A172 (cell line): ENCODE results near the gene FMN1. TPM values are rescaled to one million over a fixed set of nuclear protein-coding genes. Genes with fewer than 3 reads are reported as not detected.
"Not testable (repeated sequence)": the region's sequence is repeated elsewhere in the genome, so short reads cannot be mapped to it uniquely, and the experiment has no call there.

Experiments
- DNase-seq: peaks from one replicate; pipeline ENCODE4 v3.0.0-alpha.2; 2015; ENCODE audit warnings: low spot score
- total RNA-seq: library from RNA; depleted of rRNA; stranded (reverse); fragments of >200 nt; shearing (Covaris generic); gene quantifications from 2 replicates; pipeline ENCODE4 v1.2.3, GENCODE V29; 2014

Gene FMN1
- total RNA-seq, 1 experiment from 2014 or later = 0.95 TPM

GRCh38 chr15:33094336-33094735 is 100.2 kb downstream of the FMN1 start:
- no peak for DNase-seq

GRCh38 chr15:33093222-33093621 is 101.3 kb downstream of the FMN1 start:
- DNase-seq = no peak

- DNase-seq = no peak
Measured at GRCh38 chr15:33091983-33092693, 102.4 kb downstream of the FMN1 start.

DNA sequence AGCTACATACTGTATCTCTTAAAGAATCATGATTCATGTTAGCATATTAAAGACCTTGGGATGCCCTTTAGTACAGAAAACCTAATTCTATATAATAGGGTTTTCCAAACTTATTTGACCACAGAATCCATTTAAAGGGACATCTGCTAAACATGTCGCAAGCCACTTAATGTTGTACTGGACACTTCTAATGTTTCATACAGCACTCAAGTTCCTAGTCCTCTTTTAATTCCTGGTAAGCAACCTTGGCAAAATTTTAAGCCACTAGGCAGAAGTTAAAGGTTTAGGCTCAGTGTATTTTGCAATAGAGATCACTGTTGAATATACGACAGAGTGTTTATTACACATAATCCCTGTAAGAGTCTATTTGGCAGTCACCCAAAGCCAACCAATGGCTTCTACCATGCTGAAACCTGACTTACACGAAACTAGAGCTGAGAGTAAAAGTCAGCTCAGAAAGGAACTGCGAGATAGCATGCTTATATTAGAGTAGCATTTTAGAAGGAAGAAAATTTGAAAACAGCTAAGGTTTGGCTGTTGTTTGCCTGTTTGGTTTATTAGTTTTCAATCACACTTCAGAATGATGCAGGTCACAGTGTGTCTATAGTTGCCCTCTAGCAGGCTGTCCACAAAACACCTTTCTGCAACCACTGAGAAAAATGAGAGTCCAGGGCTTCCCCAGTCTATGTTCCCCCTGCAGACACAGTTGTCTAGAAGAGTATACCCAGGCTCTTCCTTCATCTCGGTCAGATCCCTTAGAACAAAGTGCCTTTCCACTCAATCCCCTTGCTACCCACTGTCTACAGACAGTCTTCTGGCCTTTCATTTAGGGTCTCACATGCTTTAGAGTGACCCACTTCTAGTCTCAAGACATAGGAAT is 104.4 kb downstream of the FMN1 start:
- DNase-seq = peak; percentile 26

GRCh38 chr15:33089165-33089877 is 105.2 kb downstream of the FMN1 start:
- DNase-seq = no peak

DNA sequence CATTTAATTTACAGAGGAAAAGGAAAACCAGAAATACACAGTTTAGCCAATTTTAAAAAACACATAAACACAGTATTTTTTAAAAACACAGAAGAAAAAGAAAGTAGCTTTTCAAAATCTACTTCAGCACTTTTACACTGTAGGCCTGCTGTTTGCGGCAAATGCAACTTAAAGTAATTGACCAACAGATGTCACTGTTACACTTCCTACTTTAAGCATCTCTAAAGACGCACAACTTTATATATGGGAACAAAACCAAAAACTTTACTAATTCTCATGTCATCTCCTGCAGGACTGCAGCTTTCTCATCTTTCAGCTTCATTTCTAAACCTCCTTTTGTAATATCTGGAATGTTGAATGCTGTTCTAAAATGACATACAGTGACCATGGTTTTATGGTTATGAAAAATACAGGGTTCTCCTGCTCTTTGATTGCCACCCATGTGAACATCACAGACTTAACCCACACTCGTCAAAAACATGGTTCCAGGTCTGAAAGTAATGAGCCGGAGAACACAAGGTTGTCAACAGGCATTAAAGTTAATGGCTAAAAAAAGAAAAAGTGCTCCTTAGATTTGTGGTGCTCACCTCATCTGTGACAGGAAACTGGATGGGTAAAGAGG is 107.9 kb downstream of the FMN1 start:
- peak; percentile 57 for DNase-seq

DNA sequence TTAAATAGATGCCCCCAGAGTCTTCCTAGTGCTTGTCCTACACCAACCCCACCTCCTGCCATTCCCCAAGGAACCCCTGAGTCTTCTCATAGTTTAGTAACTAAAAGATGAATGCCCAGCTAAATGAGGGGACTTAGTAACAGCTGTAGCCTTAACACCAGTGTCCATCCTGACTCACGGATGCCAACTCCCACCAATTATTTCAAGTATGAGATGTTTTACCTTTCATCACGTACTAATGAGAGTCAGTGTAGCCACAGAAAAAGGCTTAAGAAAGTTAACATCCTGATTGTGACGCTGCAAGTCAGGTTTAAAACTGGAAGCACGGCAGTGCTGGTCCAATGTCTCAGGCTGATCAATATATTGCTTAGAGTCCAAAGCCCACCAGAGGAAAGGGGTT is 109.9 kb downstream of the FMN1 start:
- DNase-seq = no peak

DNA sequence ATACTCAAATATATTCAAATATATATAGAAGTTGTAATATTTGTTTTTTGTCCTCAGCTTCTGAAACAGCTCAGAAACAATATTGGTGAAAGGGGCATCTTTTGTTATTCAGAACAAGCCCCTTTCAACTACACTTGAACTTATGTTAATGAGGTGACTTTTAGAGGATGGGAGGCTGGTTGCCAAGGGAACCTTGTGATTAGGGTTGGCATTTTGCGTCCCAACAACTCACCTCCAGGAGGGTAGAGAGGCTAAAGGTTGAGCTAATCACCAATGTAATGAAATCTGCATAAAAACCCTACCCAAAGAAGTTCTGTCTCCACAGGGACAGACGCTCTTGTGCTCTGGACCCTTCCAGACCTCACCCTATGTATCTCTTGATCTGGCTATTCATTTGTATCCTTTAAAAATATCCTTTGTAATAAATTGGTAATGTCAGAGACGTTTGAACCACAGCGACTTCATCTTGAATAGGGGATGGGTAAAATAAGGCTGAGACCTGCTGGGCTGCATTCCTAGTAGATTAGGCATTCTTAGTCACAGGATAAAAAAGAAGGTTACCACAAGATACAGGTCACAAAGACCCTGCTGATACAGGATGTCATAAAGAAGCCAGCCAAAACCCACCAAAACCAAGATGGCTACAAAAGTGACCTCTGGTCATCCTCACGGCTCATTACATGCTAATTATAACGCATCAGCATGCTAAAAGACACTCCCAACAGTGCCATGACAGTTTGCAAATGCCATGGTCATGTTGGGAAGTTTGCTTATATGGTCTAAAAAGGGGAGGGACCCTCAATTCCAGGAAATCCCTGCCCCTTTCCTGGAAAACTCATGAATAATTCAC is 111.1 kb downstream of the FMN1 start:
- DNase-seq = peak; percentile 69

GRCh38 chr15:33080006-33080405 is 114.5 kb downstream of the FMN1 start:
- DNase-seq = no peak

DNA sequence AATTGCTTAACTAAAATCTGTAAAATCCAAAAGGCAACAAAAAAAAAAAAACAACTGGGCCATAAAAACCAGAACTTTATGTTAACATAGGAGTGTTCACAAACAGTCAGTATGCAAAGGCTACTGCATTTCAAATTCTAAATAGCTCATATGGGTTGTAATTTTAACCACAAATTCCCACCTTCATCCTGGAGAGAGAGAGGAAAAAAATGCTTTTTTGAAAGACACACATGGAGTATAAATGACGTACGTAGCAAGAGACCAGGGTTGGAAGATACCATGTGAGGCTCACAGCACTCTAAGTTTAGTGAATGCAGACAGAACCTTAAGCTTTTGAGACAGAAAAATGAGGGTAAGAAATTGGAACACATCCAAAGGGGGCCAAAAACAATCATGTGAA is 115.9 kb downstream of the FMN1 start:
- no peak for DNase-seq

- DNase-seq = no peak
Measured at GRCh38 chr15:33076937-33077336, 117.6 kb downstream of the FMN1 start.

GRCh38 chr15:33074942-33075341 is 119.6 kb downstream of the FMN1 start:
- DNase-seq = no peak

- no peak for DNase-seq
Measured at GRCh38 chr15:33074212-33074611, 120.3 kb downstream of the FMN1 start.

GRCh38 chr15:33071451-33071850 is 123.1 kb downstream of the FMN1 start:
- DNase-seq = no peak

DNA sequence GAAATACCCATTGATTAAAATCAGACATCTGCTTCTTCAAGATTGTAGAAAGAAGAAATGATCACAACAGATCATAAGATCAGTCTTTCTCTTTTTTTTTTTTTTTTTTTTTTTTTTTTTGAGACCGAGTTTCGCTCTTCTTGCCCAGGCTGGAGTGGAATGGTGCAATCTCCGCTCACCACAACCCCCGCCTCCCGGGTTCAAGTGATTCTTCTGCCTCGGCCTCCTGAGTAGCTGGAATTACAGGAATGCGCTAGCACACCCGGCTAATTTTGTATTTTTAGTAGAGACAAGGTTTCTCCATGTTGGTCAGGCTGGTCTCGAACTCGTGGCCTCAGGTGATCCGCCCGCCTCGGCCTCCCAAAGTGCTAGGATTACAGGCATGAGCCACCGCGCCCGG is 124.6 kb downstream of the FMN1 start:
- DNase-seq = not testable (repeated sequence)

GRCh38 chr15:33069161-33069560 is 125.4 kb downstream of the FMN1 start:
- DNase-seq = no peak

DNA sequence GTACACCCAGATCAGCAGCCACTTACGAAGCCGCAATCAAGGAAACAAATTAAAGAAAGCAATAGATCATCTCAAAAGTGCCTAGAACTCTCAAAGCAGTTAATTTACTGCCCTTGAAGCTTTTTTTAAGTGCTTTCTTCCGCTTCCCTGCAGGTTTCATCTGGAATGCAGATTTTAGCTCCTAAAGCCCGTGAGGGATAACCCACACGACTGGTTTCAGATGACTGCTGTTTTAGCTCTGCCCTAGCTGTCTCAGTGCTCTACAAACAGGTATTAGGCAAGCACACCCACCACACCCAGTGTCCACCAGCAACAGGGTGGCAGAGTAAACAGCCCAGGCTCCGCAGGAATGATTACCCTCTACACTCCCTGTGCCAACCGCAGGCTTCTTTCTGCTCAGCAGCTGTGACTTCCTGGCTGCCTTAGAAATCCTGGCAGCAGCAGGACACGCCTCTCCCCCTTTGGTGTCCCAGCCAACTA is 126.0 kb downstream of the FMN1 start:
- peak; percentile 87 for DNase-seq

DNA sequence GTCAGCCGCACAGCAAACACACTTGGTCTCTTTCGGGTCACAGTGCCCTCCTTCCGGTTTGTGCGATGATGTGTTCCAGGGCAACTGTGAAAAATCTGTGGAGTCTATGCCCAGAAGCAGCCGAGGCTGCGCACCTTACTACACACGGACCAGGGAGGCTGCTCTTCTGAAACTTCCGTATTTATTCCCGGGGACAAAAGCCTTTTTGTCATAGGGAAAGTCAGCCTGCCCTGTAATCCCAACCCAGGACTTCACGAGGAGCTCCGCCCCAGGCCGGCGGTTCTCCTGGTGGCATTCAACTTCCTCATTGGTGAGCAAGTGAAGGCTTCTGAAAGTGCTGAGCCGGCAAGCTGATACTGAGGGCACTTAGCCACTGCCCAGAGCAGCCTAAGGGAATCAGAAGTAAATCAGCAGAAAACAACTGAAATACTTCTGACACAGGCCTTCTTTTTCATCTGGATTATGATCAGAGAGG is 126.5 kb downstream of the FMN1 start:
- no peak for DNase-seq

GRCh38 chr15:33067456-33067855 is 127.1 kb downstream of the FMN1 start:
- DNase-seq = peak; percentile 45

GRCh38 chr15:33066584-33066983 is 127.9 kb downstream of the FMN1 start:
- no peak for DNase-seq

- DNase-seq = no peak
Measured at GRCh38 chr15:33064878-33065277, 129.6 kb downstream of the FMN1 start.
